GM12873 (cell line): ENCODE results near the gene DOCK4.

ENCODE experiments used
- CTCF ChIP-seq: IDR thresholded peaks from 2 replicates; pipeline ENCODE4 v1.5.1; 2012; ENCODE audit warnings: low read depth, mild to moderate bottlenecking, moderate library complexity, low read length, control low read depth; ENCODE audit not compliant: insufficient read depth; ENCODE audit errors: missing control alignments

Gene DOCK4

GRCh38 chr7:111787099-111787498, 419.1 kb downstream of the DOCK4 start:
- TF ChIP-seq CTCF, result no peak

- no peak for TF ChIP-seq CTCF
These were observed 421.1 kb downstream of the DOCK4 start for GRCh38 chr7:111785076-111785475.

GRCh38 chr7:111784296-111784695, 421.9 kb downstream of the DOCK4 start:
- no peak for TF ChIP-seq CTCF

GRCh38 chr7:111783854-111784253, 422.3 kb downstream of the DOCK4 start:
- TF ChIP-seq CTCF, result no peak

GRCh38 chr7:111780527-111780926, 425.7 kb downstream of the DOCK4 start:
- TF ChIP-seq CTCF, result no peak

GRCh38 chr7:111775206-111775605, 431.0 kb downstream of the DOCK4 start:
- TF ChIP-seq CTCF, result no peak

GRCh38 chr7:111772716-111773115, 433.5 kb downstream of the DOCK4 start:
- no peak for TF ChIP-seq CTCF
